Measurements from ENCODE around the gene FHOD1. TPM values are rescaled to one million over a fixed set of nuclear protein-coding genes. Genes with fewer than 3 reads are reported as not detected.

Gene FHOD1
- total and polyA plus RNA-seq, 2 of the 4 experiments (the other 2 are of a cell fraction): 13.8 to 64.0 TPM

DNA sequence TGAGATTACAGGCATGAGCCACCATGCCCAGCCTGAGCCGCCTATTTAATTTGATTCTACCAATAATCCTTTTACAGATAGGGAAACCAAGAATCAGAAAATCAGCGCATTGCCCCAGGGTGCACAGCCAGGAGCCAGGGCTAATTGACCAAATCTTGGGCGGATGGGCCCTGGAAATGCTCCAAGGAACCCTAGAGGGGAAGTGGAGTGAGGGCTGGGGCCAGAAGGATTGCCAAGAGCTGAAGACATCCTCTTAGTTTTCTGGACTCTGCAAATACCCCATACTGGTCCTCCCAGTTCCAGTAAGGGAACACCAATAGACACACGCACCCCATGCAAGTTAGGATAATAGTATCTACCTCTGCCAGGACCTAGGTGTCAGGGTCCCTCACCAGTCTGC lies 3.8 kb downstream of the FHOD1 start (continued):
- TF ChIP-seq FOS (IDR thresholded peaks at IDR 0.05; ENCODE audit: low read depth, low read length) (no peak), RAD21 (IDR thresholded peaks at IDR 0.05; ENCODE audit: low read length) (no peak), ELK1 (IDR thresholded peaks at IDR 0.05; ENCODE audit: borderline replicate concordance, low read depth, low read length) (no peak), MAFK (IDR thresholded peaks at IDR 0.05; ENCODE audit: low read depth, low read length) (no peak), SMC3 (IDR thresholded peaks at IDR 0.05; ENCODE audit: low read depth, low read length) (no peak)
